Neural progenitor cell (in vitro differentiated cells): ENCODE data around the gene HSF4.

Experiments
- CTCF ChIP-seq: fragments of 200-600 bp; sonication (generic); IDR thresholded peaks from 2 replicates; pipeline ENCODE4 v1.5.1; 2017; ENCODE audit warnings: antibody characterized with exemption, mild to moderate bottlenecking
- EZH2 ChIP-seq: fragments of 200-600 bp; sonication (generic); IDR thresholded peaks from 2 replicates; pipeline ENCODE4 v1.6.1; 2017; ENCODE audit warnings: antibody characterized with exemption, mild to moderate bottlenecking, moderate library complexity

DNA sequence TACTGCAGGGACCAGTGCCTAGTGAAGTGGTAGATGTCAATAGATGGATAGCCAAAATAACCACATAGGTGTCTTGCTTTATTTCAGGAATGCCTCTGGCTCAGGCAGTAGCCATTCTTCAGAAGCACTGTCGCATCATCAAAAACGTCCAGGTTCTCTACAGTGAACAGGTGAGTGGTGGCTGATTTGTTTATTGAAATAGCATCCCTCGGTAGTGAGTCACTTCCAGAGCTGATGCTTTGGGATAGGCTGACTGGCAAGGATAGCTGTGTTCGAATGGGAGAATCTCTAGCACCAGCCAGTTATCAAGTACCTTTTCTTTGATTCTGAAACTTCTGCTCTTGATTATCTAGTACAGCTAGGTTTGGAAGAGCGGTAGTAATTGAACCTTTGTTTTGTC lies 44.5 kb upstream of the HSF4 start:
- no peak for TF ChIP-seq CTCF
- no peak for TF ChIP-seq EZH2
